K562 (cell line): ENCODE results near the gene BCAR3. TPM values are rescaled to one million over a fixed set of nuclear protein-coding genes. Genes with fewer than 3 reads are reported as not detected.

Experiments
- ATAC-seq: fragments of 200-7000 bp; cut with Tn5 transposase; 3 replicates; pipeline ENCODE4 v1.9.1; 2020; ENCODE audit warnings: moderate library complexity
- BruUV-seq: library from RNA; stranded (reverse); fragments of 400-500 nt; replicated peaks from 2 replicates; lab custom pipeline; 2021; lab: Mats Ljungman, UMichigan
- CTCF ChIA-PET: fragments of 300-600 bp; formaldehyde crosslinking; extraction: SDS; loops from one replicate; lab custom pipeline; 2021; ENCODE audit warnings: low intra/inter-chr PET ratio; lab: Yijun Ruan, JAX
- POLR2A ChIA-PET: fragments of 300-600, 350-650 bp; sonication (Branson Sonifier 250); formaldehyde crosslinking; extraction: SDS; loops from one replicate; lab custom pipeline; 2021; ENCODE audit warnings: antibody characterized with exemption, inconsistent platforms; lab: Yijun Ruan, JAX
- DNase-seq, 4 experiments: peaks; one replicate each; pipeline versions ENCODE4 v3.0.0 to v3.0.0-alpha.2; 2011 to 2018; ENCODE audit warnings: low spot score in 3 of 4, mixed read lengths in 3 of 4; ENCODE audit errors: extremely low read depth in 1 of 4
- FAIRE-seq: peaks from 2 replicates; lab custom pipeline; 2011; peaks lifted over from hg19 to GRCh38; lab: Jason Lieb, UNC
- H2AFZ ChIP-seq: 2 replicates; pipeline ENCODE4 v1.6.0; 2011; ENCODE audit warnings: low read depth, low read length, control low read depth, inconsistent platforms
- H3K27ac ChIP-seq: fragments of 200-600 bp; 3 replicates; pipeline ENCODE4 v1.8.0; 2011; ENCODE audit warnings: low read depth, mild to moderate bottlenecking, control low read depth, inconsistent platforms, low read length, moderate library complexity, mixed read lengths; ENCODE audit errors: extremely low read depth
- H3K27me3 ChIP-seq, 2 experiments: fragments of 300-600 bp in 1 of 2; 2 replicates in 1 of 2; 3 replicates in 1 of 2; pipeline versions ENCODE4 v1.6.0 to v1.8.0; 2011; ENCODE audit warnings: inconsistent platforms in 2 of 2, low read length in 2 of 2, mild to moderate bottlenecking in 1 of 2, mixed read lengths in 1 of 2, moderate library complexity in 1 of 2; ENCODE audit not compliant: control insufficient read depth in 2 of 2, insufficient read depth in 2 of 2
- H3K36me3 ChIP-seq: fragments of 300-600 bp; 3 replicates; pipeline ENCODE4 v1.8.0; 2011; ENCODE audit warnings: mild to moderate bottlenecking, low read length, inconsistent platforms; ENCODE audit not compliant: control insufficient read depth, insufficient read depth
- H3K4me1 ChIP-seq, 2 experiments: fragments of 200-600 bp in 1 of 2; replicated peaks in 1 of 2; 2 replicates in 1 of 2; 3 replicates in 1 of 2; pipeline versions ENCODE4 v1.5.1 to v1.8.0; 2011; ENCODE audit warnings: inconsistent platforms in 2 of 2, low read length in 2 of 2, mild to moderate bottlenecking in 1 of 2, mixed read lengths in 1 of 2, moderate library complexity in 1 of 2; ENCODE audit not compliant: control insufficient read depth in 2 of 2, insufficient read depth in 2 of 2
- H3K4me2 ChIP-seq: 2 replicates; pipeline ENCODE4 v1.6.1; 2011; ENCODE audit warnings: low read length, control low read depth, inconsistent platforms, mixed read lengths; ENCODE audit not compliant: insufficient read depth
- H3K4me3 ChIP-seq: fragments of 200-600 bp; sonication (generic), shearing (Covaris generic); 2 replicates; pipeline ENCODE4 v1.5.1; 2016; ENCODE audit warnings: control low read depth, inconsistent platforms
- H3K79me2 ChIP-seq: fragments of 200-600 bp; 3 replicates; pipeline ENCODE4 v1.8.0; 2011; ENCODE audit warnings: low read length, inconsistent platforms; ENCODE audit not compliant: control insufficient read depth, insufficient read depth
- H3K9ac ChIP-seq, 2 experiments: 2 replicates each; pipeline versions ENCODE4 v1.6.0 to v1.6.1; 2011; ENCODE audit warnings: low read depth in 2 of 2, low read length in 2 of 2, control low read depth in 1 of 2, inconsistent platforms in 1 of 2, mild to moderate bottlenecking in 1 of 2, mixed read lengths in 1 of 2; ENCODE audit not compliant: insufficient read depth in 1 of 2
- H3K9me1 ChIP-seq: one replicate; pipeline ENCODE4 v1.6.0; 2011; ENCODE audit warnings: inconsistent platforms, mild to moderate bottlenecking, low read length, moderate library complexity; ENCODE audit not compliant: control insufficient read depth, insufficient read depth
- H3K9me3 ChIP-seq: replicated peaks from 2 replicates; pipeline ENCODE4 v1.5.1; 2011; ENCODE audit warnings: low read depth, low read length, inconsistent platforms; ENCODE audit not compliant: control insufficient read depth, insufficient read depth
- H4K20me1 ChIP-seq: replicated peaks from 2 replicates; pipeline ENCODE4 v1.6.1; 2011; ENCODE audit warnings: low read length, inconsistent platforms, mixed read lengths; ENCODE audit not compliant: control insufficient read depth, insufficient read depth
- ATF1 ChIP-seq, 2 experiments: fragments of 450-650 bp in 1 of 2; IDR thresholded peaks; 2 replicates each; pipeline ENCODE4 v1.6.1; 2016; ENCODE audit warnings: missing compliant biosample characterization in 1 of 2, missing genetic modification characterization in 1 of 2
- EZH2 ChIP-seq: IDR thresholded peaks from 2 replicates; pipeline ENCODE4 v1.6.1; 2012; ENCODE audit warnings: low read depth, mild to moderate bottlenecking, inconsistent platforms, low read length, borderline replicate concordance
- HES1 ChIP-seq: fragments of 450-650 bp; IDR thresholded peaks from 2 replicates; pipeline ENCODE4 v1.6.1; 2016; ENCODE audit warnings: low read depth, mild to moderate bottlenecking, moderate library complexity
- HNRNPH1 ChIP-seq: fragments of 200-400 bp; formaldehyde crosslinking; optimal IDR thresholded peaks from 2 replicates; pipeline ENCODE3; 2017; ENCODE audit warnings: low read depth, mild to moderate bottlenecking, low read length, moderate library complexity
- IRF2 ChIP-seq: sonication (generic); formaldehyde crosslinking; IDR thresholded peaks from 2 replicates; pipeline ENCODE4 v1.8.1; 2022; ENCODE audit warnings: mild to moderate bottlenecking, missing genetic modification reagents
- KLF10 ChIP-seq: fragments of 250-450 bp; sonication (Bioruptor Pico); IDR thresholded peaks from 2 replicates; pipeline ENCODE4 v1.6.1; 2021; ENCODE audit warnings: matching md5 sums
- LEF1 ChIP-seq: fragments of 450-650 bp; IDR thresholded peaks from 2 replicates; pipeline ENCODE4 v1.6.1; 2016; ENCODE audit warnings: mild to moderate bottlenecking
- MAFF ChIP-seq: IDR thresholded peaks from 2 replicates; pipeline ENCODE4 v1.6.1; 2012; ENCODE audit warnings: low read length, improper control_type of control experiment
- NFRKB ChIP-seq: fragments of 450-650 bp; IDR thresholded peaks from 2 replicates; pipeline ENCODE4 v1.6.1; 2016; ENCODE audit warnings: low read depth
- POLR2B ChIP-seq: fragments of 450-650 bp; IDR thresholded peaks from 2 replicates; pipeline ENCODE4 v1.6.1; 2018; ENCODE audit warnings: low read depth; ENCODE audit not compliant: partially characterized antibody
- RBM14 ChIP-seq: fragments of 200-400 bp; formaldehyde crosslinking; IDR thresholded peaks from 2 replicates; pipeline ENCODE4 v1.6.1; 2018; ENCODE audit warnings: low read depth, mild to moderate bottlenecking, low read length, moderate library complexity, borderline replicate concordance; ENCODE audit not compliant: insufficient read depth
- SMARCE1 ChIP-seq: fragments of 450-650 bp; IDR thresholded peaks from 2 replicates; pipeline ENCODE4 v1.7.1; 2016; ENCODE audit warnings: mild to moderate bottlenecking
- SRF ChIP-seq, 2 experiments: fragments of 250-450, 450-650 bp in 1 of 2; sonication (Bioruptor Pico) in 1 of 2; sonication (generic) in 1 of 2; formaldehyde crosslinking; IDR thresholded peaks; 2 replicates each; pipeline versions ENCODE4 v1.5.0 to v1.5.1; 2020 to 2022; ENCODE audit warnings: mild to moderate bottlenecking in 1 of 2, missing genetic modification reagents in 1 of 2
- XRCC5 ChIP-seq: fragments of 200-400 bp; formaldehyde crosslinking; IDR thresholded peaks from 2 replicates; pipeline ENCODE4 v1.6.1; 2017; ENCODE audit warnings: low read depth, mild to moderate bottlenecking, low read length
- ZBTB34 ChIP-seq: fragments of 250-450 bp; sonication (Bioruptor Pico); IDR thresholded peaks from 2 replicates; pipeline ENCODE4 v1.8.0; 2021; ENCODE audit warnings: mild to moderate bottlenecking, moderate library complexity
- ZBTB9 ChIP-seq: fragments of 450-650 bp; formaldehyde crosslinking; IDR thresholded peaks from 2 replicates; pipeline ENCODE4 v1.4.0; 2020; ENCODE audit warnings: mild to moderate bottlenecking, moderate library complexity
- ZNF584 ChIP-seq: fragments of 200-800 bp; sonication (Bioruptor generic); IDR thresholded peaks from 2 replicates; pipeline ENCODE4 v1.6.1; 2016; ENCODE audit warnings: low read depth, mild to moderate bottlenecking, missing genetic modification characterization, missing compliant biosample characterization
- ZNF699 ChIP-seq: fragments of 250-450 bp; sonication (Bioruptor Pico); IDR thresholded peaks from 2 replicates; pipeline ENCODE4 v1.8.0; 2021; ENCODE audit warnings: mild to moderate bottlenecking, moderate library complexity; ENCODE audit not compliant: insufficient replicate concordance
- WGBS: fragments of 100-300 bp; shearing (Covaris generic); methylation state at CpG from one replicate; pipeline ENCODE4 v1.1.6; 2016; ENCODE audit warnings: low coverage, mixed read lengths; ENCODE audit not compliant: insufficient coverage; ENCODE audit errors: missing lambda C conversion rate; 5-methylcytosine and 5-hydroxymethylcytosine counted together
- in situ Hi-C: fragments of 300-500 bp; cut with MboI; formaldehyde crosslinking; loops from 4 replicates; pipeline ENCODE4 v1.15.0; 2018; ENCODE audit warnings: inconsistent platforms, mixed read lengths
- intact Hi-C: fragments of 100-400 bp; cut with micrococcal nuclease; formaldehyde crosslinking; loops from 2 replicates; pipeline ENCODE4 v1.14.2; 2022
- polyA plus RNA-seq, 8 experiments: library from polyadenylated mRNA; depleted of rRNA in 4 of 8; stranded (reverse) in 5 of 8; unstranded in 3 of 8; fragments of >200 nt; fragmentation: Nextera tagmentation in 2 of 8; fragmentation: Illumina TruSeq in 1 of 8; extraction: Ambion mirVana in 2 of 8; extraction: Trizol in 1 of 8; gene quantifications; 2 replicates each; pipeline versions ENCODE4 v1.2.1 to v1.2.3, GENCODE V29; 2011 to 2014; ENCODE audit warnings: inconsistent platforms in 1 of 8, missing spikeins in 1 of 8
- total RNA-seq, 7 experiments: library from RNA; depleted of rRNA in 6 of 7; stranded (reverse); fragments of >200 nt in 6 of 7; fragmentation: Illumina TruSeq in 2 of 7; extraction: Trizol in 2 of 7; gene quantifications; 2 replicates each; pipeline versions ENCODE4 v1.2.1 to v1.2.3, GENCODE V29; 2011 to 2021; ENCODE audit warnings: low replicate concordance in 1 of 7

The BCAR3 gene
- total and polyA plus RNA-seq, 9 of the 15 experiments (the other 6 are each of a cell fraction or from before 2014, with no cell fraction given) = 1.8 to 6.3 (median 3.8) TPM

GRCh38 chr1:93699049-93699384 is 17.4 kb upstream of the BCAR3 start (continued):
- TF ChIP-seq XRCC5 (no peak), SRF (CRISPR knock-in tag; IDR thresholded peaks at IDR 0.05) (no peak), IRF2 (CRISPR knock-in tag) (no peak), POLR2B (no peak), LEF1 (no peak)
- TF ChIP-seq, all 486 proteins: peak for 3

- intact Hi-C loops (no loop called here), in situ Hi-C loops (no loop called here)
- no peaks in the 10 kb centered on the region for H3K9me3 ChIP-seq
- no peaks in the 10 kb centered on the region for H3K9me1 ChIP-seq
- BruUV-seq = no TSS peak
- no peak overlapping the region for H3K4me3 ChIP-seq
- peaks cover 0 to 6% of the 10 kb centered on the region in 2 experiments; a peak in 4 of 5 replicates for H3K4me1 ChIP-seq
- H3K9ac ChIP-seq = no peak overlapping the region
- no peak overlapping the region for H3K27ac ChIP-seq
- ATAC-seq (no peak; the same call in 2 of the 3 replicates), DNase-seq (no peak), FAIRE-seq (no peak)
- ChIA-PET POLR2A (interaction anchor here (0.5 to 0.7 kb wide), 3 partner anchors 11 to 45 kb away, joined by 3 read pairs; partner anchors contain the start of gene BCAR3), CTCF (interaction anchor here (0.7 kb wide), 1 partner anchor 67 kb away, joined by 5 read pairs; no protein-coding TSS in a partner anchor)
- H3K4me2 ChIP-seq = no peak overlapping the region
- peaks cover 0 to 43% of the 10 kb centered on the region in 2 experiments; a peak in 3 of 5 replicates for H3K27me3 ChIP-seq
- 11% methylated on average over 7 of the region's 7 CpGs for WGBS
- no peaks in the 10 kb centered on the region for H3K36me3 ChIP-seq
- H2AFZ ChIP-seq = no peak overlapping the region; the same call in 1 of the 2 replicates
- H4K20me1 ChIP-seq = 0 out of 2 replicates have a peak, but pooled peaks cover 3% of the 10 kb centered on the region
- no peaks in the 10 kb centered on the region for H3K79me2 ChIP-seq
- no peak for TF ChIP-seq RBM14
- TF ChIP-seq ZNF699 (CRISPR knock-in tag) = no peak
- no peak for TF ChIP-seq ZBTB34 (CRISPR knock-in tag)
- no peak for TF ChIP-seq ZNF584
- no peak for TF ChIP-seq KLF10 (CRISPR knock-in tag)
- TF ChIP-seq SMARCE1 = no peak
- TF ChIP-seq EZH2 = no peak
- TF ChIP-seq ATF1 (CRISPR knock-in tag; IDR thresholded peaks at IDR 0.05) = no peak
- TF ChIP-seq ATF1 (tag; IDR thresholded peaks at IDR 0.05) = no peak
- no peak for TF ChIP-seq HES1
- TF ChIP-seq NFRKB = no peak
- TF ChIP-seq IRF2 (CRISPR knock-in tag) = no peak
- no peak for TF ChIP-seq MAFF
- no peak for TF ChIP-seq ZBTB9 (CRISPR knock-in tag)
- TF ChIP-seq HNRNPH1 = no peak
These were observed 16.9 kb upstream of the BCAR3 start for GRCh38 chr1:93698329-93699048.
